ENCODE data around the gene MICAL1. TPM values are rescaled to one million over a fixed set of nuclear protein-coding genes. Genes with fewer than 3 reads are reported as not detected.

Gene MICAL1
- total and polyA plus RNA-seq, 2 experiments from 2014 or later, result 8.6 to 19.6 TPM

GRCh38 chr6:109447087-109447486 lies 8.5 kb downstream of the MICAL1 start:
- no peak for DNase-seq (ENCODE audit: low read depth in 1 of 2, low spot score in 1 of 2)
- H3K4me3 ChIP-seq, result no peak overlapping the region
- no peaks in the 10 kb centered on the region for H3K4me1 ChIP-seq (ENCODE audit: low read depth)
- H3K36me3 ChIP-seq, result no peaks in the 10 kb centered on the region
- no peak overlapping the region for H3K27ac ChIP-seq
- no peaks in the 10 kb centered on the region for H3K27me3 ChIP-seq
- TF ChIP-seq CTCF (IDR thresholded peaks at IDR 0.05; ENCODE audit: low read depth, low read length), result no peak
- H3K9me3 ChIP-seq (ENCODE audit: low read depth), result no peaks in the 10 kb centered on the region

- no peak for DNase-seq (ENCODE audit: low read depth in 1 of 2, low spot score in 1 of 2)
- Histone ChIP-seq H3K27me3 (no peaks in the 10 kb centered on the region), H3K27ac (no peak overlapping the region), H3K9me3 (ENCODE audit: low read depth) (no peaks in the 10 kb centered on the region), H3K4me1 (ENCODE audit: low read depth) (peaks cover 4% of the 10 kb centered on the region), H3K4me3 (no peak overlapping the region), H3K36me3 (no peaks in the 10 kb centered on the region)
- TF ChIP-seq CTCF (IDR thresholded peaks at IDR 0.05; ENCODE audit: low read depth, low read length), result no peak
Observed at GRCh38 chr6:109446541-109446940, 9.0 kb downstream of the MICAL1 start.

- H3K9me3 ChIP-seq (ENCODE audit: low read depth), result no peaks in the 10 kb centered on the region
- H3K36me3 ChIP-seq, result no peaks in the 10 kb centered on the region
- H3K27ac ChIP-seq, result no peak overlapping the region
- no peak for DNase-seq (ENCODE audit: low read depth in 1 of 2, low spot score in 1 of 2)
- no peak overlapping the region for H3K4me3 ChIP-seq
- H3K27me3 ChIP-seq, result no peaks in the 10 kb centered on the region
- no peak for TF ChIP-seq CTCF (IDR thresholded peaks at IDR 0.05; ENCODE audit: low read depth, low read length)
- peaks cover 6% of the 10 kb centered on the region for H3K4me1 ChIP-seq (ENCODE audit: low read depth)
Observed at GRCh38 chr6:109446072-109446471, 9.5 kb downstream of the MICAL1 start.

GRCh38 chr6:109445382-109445781 lies 10.2 kb downstream of the MICAL1 start:
- peak; percentile 18 for TF ChIP-seq CTCF (IDR thresholded peaks at IDR 0.05; ENCODE audit: low read depth, low read length)
- Histone ChIP-seq H3K27me3 (no peaks in the 10 kb centered on the region), H3K9me3 (ENCODE audit: low read depth) (no peaks in the 10 kb centered on the region), H3K36me3 (no peaks in the 10 kb centered on the region), H3K27ac (no peak overlapping the region), H3K4me3 (no peak overlapping the region), H3K4me1 (ENCODE audit: low read depth) (peaks cover 6% of the 10 kb centered on the region)
- no peak for DNase-seq (ENCODE audit: low read depth in 1 of 2, low spot score in 1 of 2)

GRCh38 chr6:109443425-109443950 lies 12.1 kb downstream of the MICAL1 start:
- no peak for DNase-seq (ENCODE audit: low read depth in 1 of 2, low spot score in 1 of 2)
- H3K4me1 ChIP-seq (ENCODE audit: low read depth), result peaks cover 6% of the 10 kb centered on the region
- H3K4me3 ChIP-seq, result no peak overlapping the region
- H3K27ac ChIP-seq, result no peak overlapping the region
- no peaks in the 10 kb centered on the region for H3K27me3 ChIP-seq
- no peaks in the 10 kb centered on the region for H3K36me3 ChIP-seq
- TF ChIP-seq CTCF (IDR thresholded peaks at IDR 0.05; ENCODE audit: low read depth, low read length), result no peak
- H3K9me3 ChIP-seq (ENCODE audit: low read depth), result no peaks in the 10 kb centered on the region

Data from cardiac muscle cell (in vitro differentiated cells and primary cell).